GM19193 (cell line): ENCODE data around the gene ADAM8.

Experiments
- POLR2A ChIP-seq: IDR thresholded peaks from 4 replicates; pipeline ENCODE4 v1.6.1; 2011; ENCODE audit not compliant: insufficient read depth, insufficient read length; ENCODE audit errors: extremely low read depth

The ADAM8 gene

GRCh38 chr10:133264461-133264860 lies 12.2 kb downstream of the ADAM8 start:
- no peak for TF ChIP-seq POLR2A

GRCh38 chr10:133263674-133264073 lies 13.0 kb downstream of the ADAM8 start:
- TF ChIP-seq POLR2A, result no peak

GRCh38 chr10:133262696-133263095 lies 14.0 kb downstream of the ADAM8 start:
- no peak for TF ChIP-seq POLR2A

GRCh38 chr10:133261726-133262325 lies 14.8 kb downstream of the ADAM8 start:
- peak; percentile 62 for TF ChIP-seq POLR2A

DNA sequence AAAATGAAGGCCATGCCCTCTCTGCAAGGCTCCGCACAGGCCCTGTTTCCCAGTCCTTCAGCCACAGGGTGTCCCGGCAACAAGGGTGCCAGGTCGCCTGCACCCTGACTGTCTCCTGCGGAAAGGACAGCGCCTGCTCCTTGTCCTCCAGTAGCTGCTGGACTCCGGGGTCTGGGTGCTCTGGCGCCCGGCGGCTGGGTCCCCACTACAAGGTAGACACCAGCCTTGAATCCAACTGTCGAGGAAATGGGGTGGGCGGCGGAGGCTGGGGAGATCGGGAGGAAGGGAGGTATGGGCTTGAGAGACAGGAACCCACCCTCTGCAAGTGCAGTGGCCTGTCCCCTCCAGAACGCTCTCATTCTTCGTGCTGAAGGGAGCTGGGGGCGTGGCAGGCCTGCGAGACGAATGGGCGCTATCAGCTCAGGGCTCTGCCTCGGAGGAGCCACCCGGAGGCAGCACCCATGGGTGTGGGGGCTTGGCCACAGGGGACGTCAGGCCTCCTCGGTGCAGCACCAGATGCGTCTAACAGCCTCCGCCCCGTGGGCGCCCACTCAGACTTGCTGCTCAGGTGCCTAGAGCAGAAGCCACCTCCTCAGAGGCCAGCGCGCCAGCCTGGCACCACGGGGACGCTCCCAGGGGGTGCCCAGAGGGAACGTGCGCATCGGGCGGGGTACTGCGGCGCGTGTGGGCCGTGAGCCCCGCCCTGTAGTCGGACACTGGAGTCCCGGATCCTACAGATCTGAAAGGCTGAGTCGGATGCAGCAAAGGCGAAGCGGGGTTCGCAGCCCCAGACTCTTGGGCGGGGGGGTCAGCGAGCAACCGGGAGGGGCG lies 15.6 kb downstream of the ADAM8 start:
- TF ChIP-seq POLR2A, result no peak

GRCh38 chr10:133259602-133259989 lies 17.1 kb downstream of the ADAM8 start:
- TF ChIP-seq POLR2A, result no peak

DNA sequence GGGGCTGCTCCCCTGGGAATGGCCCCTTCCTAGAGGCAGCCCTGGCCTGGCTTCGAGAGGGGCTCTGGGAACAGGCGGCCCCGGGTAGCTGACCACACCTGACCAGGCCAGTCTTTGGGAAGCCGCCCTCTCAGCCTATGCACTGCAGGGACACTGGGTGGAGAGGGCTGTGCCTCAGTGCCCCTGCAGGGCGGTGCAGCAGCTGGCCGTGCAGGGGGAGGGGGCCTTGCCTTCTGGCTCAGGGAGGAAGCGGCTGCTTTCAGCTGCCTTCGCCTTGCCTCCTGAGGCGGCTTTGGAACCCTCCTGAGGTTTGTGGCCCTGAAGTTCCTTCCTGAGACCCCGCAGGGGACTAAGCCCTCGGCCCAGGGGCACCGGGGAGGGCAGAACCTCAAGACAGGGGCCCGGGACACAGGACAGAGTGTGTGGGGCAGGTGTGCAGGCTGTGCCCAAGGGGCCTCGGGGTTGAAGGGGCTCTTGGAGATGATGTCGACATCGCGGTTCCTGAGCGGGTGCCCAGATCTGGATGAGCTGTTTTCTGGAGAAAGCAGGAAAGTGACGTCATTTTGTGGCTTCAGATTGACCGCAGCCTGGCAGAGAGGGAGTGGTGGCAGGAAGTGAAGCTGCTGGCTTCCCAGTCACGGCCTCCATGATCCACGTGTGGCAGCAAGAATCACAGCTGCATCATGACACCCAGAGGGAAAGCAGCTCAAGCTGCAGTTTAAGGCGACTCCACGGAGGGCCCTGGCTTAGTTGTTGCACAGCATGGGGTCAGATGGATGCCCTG lies 17.7 kb downstream of the ADAM8 start:
- no peak for TF ChIP-seq POLR2A

- TF ChIP-seq POLR2A, result no peak
Observed at GRCh38 chr10:133258066-133258817, 18.4 kb downstream of the ADAM8 start.

DNA sequence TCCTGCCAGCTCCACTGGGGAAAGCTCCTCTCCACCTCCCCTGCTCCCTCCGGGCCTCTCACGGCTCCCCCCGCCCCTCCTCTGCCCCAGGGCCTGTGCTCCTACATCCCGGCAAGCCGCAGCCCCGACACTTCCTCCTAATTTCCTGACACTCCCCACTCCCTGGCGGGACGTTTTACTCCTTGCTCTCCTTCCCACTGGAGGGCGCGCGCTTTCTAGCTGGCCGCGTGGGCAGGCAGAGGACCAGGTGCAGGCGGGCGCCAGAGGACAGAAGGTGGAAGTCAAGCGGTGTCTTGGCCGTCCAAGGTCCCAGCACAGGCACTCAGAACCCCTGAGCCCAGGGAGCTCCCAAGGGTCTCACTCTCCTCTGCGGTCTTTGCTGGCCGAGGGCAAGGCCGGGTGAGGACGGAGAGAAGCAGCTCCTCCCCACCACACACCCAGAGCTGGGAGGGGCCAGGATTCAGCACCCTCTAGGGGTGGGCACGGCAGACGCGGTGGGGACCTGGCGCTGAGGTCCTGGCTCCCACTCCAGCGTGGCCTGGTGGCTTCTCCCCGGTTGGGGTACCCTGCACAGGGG lies 19.1 kb downstream of the ADAM8 start:
- no peak for TF ChIP-seq POLR2A

DNA sequence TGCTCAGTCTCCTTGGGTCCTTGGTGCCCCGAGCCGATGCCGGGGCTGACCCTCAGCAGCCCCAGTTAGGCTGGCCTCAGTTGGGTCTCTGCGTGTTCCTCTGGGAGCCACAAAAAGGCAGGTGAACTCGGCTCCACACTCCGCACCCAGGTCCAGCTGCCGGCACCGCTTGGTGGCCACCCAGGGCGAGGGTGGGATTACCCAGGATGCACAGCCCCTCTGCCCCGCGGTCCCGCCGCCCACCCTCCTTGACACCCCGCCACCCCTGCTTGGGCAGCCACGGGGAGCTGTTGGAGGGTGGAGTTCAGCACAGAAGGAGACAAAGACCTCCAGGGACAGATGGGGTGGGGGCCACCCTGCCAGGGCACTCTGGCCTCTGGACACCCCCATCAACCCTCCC lies 21.3 kb downstream of the ADAM8 start:
- TF ChIP-seq POLR2A, result no peak

- no peak for TF ChIP-seq POLR2A
Observed at GRCh38 chr10:133254421-133255120, 22.1 kb downstream of the ADAM8 start.

GRCh38 chr10:133253361-133253955 lies 23.2 kb downstream of the ADAM8 start:
- no peak for TF ChIP-seq POLR2A

DNA sequence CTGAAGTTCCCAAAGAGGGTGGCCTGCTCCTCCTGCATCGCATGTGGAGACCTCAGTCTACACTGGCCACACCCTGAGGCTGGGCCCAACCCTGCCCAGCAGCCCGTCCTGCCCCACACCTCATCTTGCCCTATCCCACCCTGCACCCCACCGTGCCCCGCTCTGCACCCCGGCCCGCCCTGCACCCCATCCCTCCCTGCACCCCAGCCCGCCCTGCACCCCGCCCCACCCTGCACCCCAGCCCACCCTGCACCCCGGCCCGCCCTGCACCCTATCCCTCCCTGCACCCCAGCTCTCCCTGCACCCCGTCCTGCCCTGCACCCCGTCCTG lies 24.5 kb downstream of the ADAM8 start:
- no peak for TF ChIP-seq POLR2A
